NCI-H187 treated with DMSO at 0.1 percent for 48 hours (cell line): ENCODE data around the gene POLRMT.

Experiments
- DNase-seq: peaks from one replicate; lab custom pipeline; 2025; lab: John Stamatoyannopoulos, UW

POLRMT gene

GRCh38 chr19:662962-663681 is 29.8 kb upstream of the POLRMT start, which contains the start of gene RNF126:
TSS of gene RNF126 (minus strand) at chr19:663214. CDS start at chr19:663121, 93 bp downstream.
- peak; percentile 42 for DNase-seq

- DNase-seq: no peak
Measured at GRCh38 chr19:662207-662961, 29.0 kb upstream of the POLRMT start.

- DNase-seq: no peak
Measured at GRCh38 chr19:661427-662196, 28.3 kb upstream of the POLRMT start.

GRCh38 chr19:660793-661426 is 27.6 kb upstream of the POLRMT start:
- DNase-seq: no peak

- DNase-seq: no peak
Measured at GRCh38 chr19:658916-659839, 25.8 kb upstream of the POLRMT start.

- DNase-seq: no peak
Measured at GRCh38 chr19:658059-658839, 24.9 kb upstream of the POLRMT start.

- no peak for DNase-seq
Measured at GRCh38 chr19:657611-658010, 24.3 kb upstream of the POLRMT start.

GRCh38 chr19:656751-657559 is 23.6 kb upstream of the POLRMT start:
- no peak for DNase-seq

- DNase-seq: no peak
Measured at GRCh38 chr19:655691-656090, 22.4 kb upstream of the POLRMT start.

- no peak for DNase-seq
Measured at GRCh38 chr19:653425-653824, 20.1 kb upstream of the POLRMT start.

GRCh38 chr19:652467-653389 is 19.4 kb upstream of the POLRMT start:
- no peak for DNase-seq

GRCh38 chr19:651991-652390 is 18.7 kb upstream of the POLRMT start:
- DNase-seq: no peak

GRCh38 chr19:651114-651818 is 17.9 kb upstream of the POLRMT start:
- no peak for DNase-seq

GRCh38 chr19:650121-650520 is 16.8 kb upstream of the POLRMT start:
- no peak for DNase-seq

GRCh38 chr19:648904-649801 is 15.8 kb upstream of the POLRMT start:
- no peak for DNase-seq

- DNase-seq: no peak
Measured at GRCh38 chr19:648305-648704, 15.0 kb upstream of the POLRMT start.
